OCI-LY3 (cell line): ENCODE data around the gene NUDT8.

Source experiments
- CTCF ChIP-seq: fragments of 200-600, 300-600 bp; sonication (generic); IDR thresholded peaks from 2 replicates; pipeline ENCODE4 v1.5.1; 2014; ENCODE audit warnings: antibody characterized with exemption, low read length, low read depth
- EZH2phosphoT487 ChIP-seq: fragments of 200-600 bp; shearing (Covaris generic); IDR thresholded peaks from 2 replicates; pipeline ENCODE4 v1.6.1; 2018; ENCODE audit warnings: antibody characterized with exemption, mixed run types, low read depth

DNA sequence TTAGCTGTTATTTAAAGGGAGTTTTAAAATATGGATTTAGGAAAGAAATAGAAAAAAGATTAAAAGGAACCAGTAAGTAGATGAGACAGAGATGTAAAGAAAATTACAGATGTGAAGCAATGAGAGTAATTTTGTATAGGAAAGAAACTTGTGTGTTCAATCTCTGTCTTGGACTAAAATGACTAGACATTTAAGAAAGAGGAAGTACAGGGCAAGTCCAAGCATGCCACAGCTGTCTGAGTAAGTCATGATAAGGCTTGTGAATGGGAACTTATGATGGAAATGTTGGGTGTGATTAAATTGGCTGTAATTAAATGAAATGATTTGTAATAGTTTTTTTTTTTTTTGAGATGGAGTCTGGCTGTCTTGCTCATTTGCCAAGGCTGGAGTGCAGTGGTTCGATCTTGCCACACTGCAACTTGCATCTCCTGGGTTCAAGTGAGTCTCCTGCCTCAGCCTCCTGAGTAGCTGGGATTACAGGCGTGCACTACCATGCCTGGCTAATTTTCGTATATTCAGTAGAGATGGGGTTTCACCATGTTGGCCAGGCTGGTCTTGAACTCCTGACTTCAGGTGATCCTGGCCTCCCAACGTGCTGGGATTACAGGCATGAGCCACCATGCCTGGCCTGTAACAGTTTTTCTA, 26.7 kb upstream of the NUDT8 start:
- TF ChIP-seq CTCF (no peak), EZH2phosphoT487 (no peak)
